Fibroblast of peridontal ligament (primary cell): Measurements from ENCODE around the gene GAS1.

Source experiments
- DNase-seq: peaks from one replicate; pipeline ENCODE4 v3.0.0-alpha.2; 2010; ENCODE audit errors: extremely low read depth

The GAS1 gene

DNA sequence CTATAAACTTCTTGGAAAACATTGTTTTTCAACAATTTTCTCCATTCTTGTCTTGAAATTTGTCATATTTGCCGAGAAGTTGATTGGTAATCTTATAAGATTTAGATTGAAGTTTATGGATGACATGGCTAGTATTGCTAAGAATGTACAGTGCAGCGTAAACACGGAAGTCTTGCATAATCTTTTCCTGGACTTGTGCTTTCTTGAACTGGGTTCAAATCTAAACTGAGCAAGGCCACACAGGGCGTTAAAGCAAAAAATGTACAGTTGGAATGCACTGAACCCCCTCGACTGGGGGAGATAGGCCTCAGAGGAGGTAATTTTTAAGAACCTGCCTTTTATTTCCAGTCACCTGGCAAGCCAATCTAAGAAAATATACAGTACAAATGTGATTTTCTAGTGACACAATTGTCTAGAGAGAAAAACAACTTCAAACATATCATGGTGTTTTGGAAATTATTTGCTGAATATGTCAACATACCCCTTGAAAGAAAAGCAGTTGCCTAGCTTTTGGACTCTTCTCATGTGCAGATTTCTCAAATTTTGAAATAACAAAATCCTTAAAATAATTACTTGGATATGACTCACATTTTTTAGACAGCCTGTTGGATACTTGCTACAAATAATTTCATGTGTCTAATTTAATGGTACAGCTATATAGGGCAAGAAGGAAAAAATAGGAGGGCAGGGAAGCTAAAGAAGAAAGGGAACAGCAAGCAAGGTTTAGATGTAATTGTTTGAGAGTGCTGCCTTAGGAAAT lies 18.5 kb upstream of the GAS1 start:
- peak; percentile 48 for DNase-seq

DNA sequence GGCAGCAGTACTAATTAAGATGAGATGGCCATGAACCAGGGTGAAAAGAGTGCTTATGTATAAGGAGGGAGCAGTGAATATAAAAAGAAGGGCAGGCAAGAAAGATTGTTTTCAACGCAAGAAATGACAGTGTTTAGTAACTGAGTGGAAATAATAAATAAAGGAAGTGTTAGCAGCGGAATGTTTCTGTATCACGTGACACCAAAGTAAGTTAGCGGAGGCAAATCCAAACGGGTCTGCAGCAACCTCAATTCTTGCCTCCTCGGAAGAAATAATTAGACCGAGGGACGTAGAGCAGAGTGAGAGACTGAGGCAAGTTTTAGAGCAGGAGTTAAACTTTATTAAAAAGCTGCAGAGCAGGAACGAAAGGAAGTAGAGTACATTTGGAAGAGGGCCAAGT lies 15.4 kb upstream of the GAS1 start:
- no peak for DNase-seq

DNA sequence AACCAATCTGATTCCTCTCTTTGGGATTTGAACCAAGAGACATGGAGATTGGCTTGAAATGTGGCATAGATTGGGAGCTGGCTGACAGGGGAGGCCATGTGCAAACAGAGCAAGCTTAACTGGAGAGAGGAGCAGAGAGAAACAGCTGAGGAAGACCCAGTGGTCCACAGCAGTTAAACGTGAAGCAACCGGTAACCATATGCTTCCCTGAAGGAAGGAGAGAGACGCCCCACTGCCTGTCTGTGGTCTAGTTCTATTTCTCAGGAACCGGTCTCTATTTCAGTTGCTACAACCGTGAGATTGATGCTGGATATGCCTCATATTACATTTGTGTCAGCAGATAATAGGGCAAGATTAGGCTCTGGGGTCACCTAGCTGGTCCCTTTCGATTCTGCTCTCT lies 13.6 kb upstream of the GAS1 start:
- no peak for DNase-seq

DNA sequence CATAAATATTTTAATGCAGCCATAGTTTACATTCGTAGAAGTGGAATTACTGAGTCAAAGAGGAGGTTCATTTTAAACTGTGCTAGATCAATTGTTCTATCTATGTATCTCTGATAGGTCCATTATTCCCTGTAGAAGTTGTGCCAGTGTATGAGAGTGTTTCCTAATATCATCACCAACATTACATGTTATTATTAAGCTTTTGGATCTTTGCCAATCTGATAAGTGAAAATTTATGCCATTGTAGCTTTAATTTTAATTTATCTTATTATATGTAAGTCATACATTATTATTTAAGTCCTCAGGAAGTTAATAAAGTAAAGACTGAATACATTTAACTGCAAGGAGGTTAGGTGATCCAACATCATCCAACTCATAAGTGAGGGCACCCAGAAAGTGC lies 10.9 kb upstream of the GAS1 start:
- DNase-seq = no peak

DNA sequence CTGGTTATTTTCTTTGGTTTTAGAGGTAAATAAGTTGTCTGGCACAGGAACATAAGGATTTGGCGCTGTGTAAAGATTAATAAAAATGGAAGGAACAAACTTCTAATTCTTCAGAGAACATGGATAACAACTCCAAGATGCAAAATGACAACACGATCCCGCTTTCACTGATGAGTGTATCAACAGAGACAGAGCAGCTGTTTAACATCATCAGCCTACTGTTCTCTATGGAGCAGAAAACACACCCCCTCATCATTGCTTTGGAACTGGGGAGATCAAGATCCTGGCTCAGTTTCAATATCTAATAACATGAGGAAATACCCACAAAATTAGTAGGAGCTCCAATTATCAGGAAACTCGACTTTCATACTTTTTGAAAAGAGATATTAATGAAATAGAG lies 8.3 kb upstream of the GAS1 start:
- no peak for DNase-seq

DNA sequence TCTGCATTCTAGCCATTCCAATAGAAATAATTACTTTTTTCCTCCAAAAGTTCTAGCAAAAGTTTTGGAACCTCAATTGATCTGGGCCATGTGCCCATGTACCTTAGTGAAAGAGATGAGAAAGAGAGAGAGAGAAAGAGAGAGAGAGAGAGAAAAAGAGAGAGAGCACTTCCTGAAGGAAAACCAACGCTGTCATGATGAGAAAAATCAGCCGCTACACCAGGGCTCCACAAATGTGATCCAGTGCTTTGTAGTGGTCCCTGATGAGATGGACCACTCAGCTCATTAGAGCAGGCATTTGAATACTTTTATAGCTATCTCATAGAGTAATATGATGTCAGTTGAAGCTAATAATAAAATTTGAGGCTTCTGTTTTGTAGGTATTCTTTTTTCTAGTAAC lies 7.7 kb upstream of the GAS1 start:
- DNase-seq = no peak

DNA sequence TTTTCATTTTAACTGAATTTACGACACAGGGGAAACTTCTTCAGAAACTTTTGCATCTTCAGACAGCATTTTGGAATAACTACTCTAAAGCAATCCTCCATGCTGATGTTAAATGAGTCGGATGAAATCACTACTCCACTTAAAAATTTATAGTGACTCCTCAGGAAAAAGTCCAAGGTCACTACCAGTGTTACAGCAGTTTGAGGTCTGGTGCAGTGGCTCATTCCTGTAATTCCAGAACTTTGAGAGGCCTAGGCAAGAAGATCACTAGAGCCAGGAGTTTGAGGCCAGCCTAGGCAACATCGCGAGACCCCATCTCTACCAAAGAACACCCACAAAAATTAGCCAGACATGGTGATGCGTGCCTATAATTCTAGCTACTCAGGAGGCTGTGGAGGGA lies 5.9 kb upstream of the GAS1 start:
- peak; percentile 16 for DNase-seq

DNA sequence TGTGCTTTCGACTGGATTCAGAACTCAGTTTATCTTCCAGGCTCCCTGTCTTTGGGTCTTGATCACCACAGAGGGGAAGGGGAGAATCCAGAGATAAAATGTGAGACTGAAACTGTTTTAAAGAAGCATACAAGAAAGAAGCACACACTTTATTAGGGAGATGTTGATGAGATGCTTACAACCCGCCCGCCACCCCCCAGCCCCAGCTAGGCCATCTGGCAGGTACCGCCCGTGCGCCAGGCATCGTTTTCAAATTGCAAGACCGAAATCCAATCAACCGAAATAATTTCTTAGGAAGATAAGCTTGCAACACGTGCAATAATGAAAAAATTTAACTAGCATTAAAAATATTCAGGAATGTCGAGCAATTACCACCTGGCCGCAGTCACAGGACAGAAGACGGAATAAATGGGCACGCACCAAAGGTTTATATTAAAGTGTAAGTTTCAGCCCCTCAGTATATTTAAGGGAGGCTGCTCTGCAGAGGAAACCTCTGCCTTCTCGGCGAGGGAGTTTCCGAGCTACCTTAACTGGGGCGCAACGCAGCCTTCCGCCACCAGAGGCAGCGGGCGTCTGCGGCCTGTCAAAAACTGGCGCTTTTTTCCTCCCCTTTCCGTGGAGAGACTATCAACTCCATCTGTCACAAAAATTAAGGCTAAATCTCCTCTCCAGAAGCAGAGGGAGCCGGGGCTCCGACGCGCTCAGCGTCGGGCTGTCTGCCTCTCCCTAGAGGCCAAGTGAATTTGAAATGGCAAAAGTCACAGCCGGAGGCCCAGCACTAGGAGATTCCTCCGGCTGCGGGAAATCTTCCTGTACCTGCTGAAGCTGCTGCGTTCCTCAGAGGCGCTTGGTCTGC lies 996 bp upstream of the GAS1 start:
- DNase-seq = peak; percentile 87

DNA sequence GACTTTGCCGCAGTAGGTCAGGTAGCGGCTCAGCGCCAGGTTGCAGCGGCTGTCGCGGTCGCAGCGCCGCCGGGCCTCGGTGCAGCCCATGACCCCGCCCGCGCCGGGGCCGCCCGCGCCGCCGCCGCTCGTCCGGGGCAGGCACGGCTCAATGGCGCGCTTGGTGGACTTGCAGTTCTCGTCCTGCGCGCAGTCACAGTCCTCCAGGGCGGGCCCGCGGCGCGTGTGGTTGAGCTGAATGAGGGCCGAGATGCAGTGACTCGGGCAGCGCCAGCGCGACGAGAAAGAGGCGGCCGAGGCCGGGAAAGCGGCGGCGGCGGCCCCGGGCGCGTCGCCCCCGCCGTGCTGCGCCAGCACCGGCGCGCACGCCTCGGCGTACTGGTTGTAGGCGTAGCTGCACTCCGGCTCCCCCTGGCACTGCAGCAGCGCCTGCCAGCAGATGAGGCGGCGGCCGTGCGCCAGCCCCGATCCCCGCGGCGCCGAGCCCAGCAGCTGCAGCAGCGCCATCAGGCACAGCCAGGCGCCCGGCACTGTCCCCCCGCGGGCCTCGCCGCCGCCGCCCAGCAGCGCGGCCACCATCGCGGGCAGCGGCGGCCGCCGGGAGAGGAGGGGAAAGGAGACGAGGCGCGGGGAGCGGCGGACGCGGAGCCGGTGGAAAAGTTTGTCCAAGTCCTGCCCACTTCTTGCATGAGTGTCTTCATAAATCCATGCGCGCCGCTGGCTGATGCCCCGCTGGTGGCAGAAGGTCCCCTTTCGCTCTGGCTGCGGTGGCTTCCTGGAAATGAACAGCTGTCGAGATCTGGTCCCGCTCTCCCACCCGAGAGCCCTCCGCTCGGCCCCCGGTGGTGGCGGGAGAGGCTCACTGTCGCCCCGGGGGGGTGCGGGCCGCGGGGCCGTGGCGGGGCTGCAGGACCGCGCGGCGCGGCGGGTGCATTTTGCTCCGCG lies 833 bp downstream of the GAS1 start:
- peak; percentile 70 for DNase-seq

DNA sequence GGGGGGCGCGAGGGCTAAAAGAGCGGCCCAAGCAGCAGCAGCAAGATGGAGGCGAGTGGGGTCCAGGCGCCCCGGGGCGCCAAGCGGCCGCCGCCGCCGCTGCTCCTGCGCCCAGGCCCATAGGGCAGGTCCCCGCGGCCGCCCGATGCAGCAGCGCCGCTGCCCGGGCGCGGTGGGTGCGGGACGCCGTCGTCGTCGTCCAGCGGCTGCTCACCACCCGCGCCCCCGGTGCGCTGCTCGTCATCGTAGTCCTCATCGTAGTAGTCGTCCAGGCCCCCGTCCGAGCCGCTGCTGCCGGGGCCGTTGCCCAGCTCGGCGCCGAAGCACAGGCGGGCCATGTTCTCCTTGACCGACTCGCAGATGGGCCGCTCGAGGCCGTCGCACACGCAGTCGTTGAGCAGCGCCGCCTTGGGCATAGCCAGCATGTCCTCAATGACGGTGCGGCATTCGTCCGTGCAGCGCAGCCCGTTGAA lies 1.5 kb downstream of the GAS1 start:
- DNase-seq = peak; percentile 35

DNA sequence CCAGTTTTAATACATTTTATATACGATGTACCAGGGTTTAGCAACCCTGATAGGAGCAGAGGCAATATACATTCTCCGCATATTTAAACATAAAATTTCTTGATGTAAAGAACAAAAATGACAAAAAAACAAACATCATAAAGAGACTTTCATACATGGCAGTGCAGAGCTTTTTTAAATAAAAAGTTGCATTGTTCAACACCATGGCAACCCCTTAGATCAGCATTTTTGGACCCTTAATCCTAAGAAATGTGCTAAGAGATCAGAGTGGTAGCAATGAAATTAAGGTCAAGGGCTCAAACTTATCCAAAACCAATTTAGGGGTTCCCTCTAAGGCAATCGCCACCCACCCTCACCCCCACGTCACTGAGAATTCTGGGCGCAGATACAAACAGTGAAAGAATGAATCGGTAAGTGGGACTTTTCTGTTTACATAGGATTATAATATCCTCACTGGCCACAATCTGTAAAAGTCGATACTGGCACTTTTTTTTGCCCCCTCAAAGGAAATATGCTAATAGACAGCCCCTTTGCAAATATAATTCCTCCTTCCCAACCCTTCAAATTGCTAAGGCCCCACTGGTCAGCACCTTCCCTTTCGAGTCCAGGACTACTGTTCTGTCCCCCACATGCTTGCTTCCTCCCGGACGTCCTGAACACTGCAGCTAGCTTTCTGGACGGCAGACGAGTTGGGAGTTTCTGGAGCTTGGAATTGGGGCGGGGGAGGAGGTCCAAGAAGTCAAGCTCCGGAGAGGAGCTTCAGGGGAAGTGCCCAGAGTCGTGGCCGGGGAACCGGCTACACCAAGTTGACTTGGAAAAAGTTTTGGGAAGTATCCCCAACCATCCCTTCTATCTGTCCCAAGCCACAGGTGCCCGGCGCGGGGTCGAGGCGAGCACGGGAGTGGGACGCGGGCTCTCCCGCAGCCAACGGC lies 2.2 kb downstream of the GAS1 start:
- peak; percentile 43 for DNase-seq

DNA sequence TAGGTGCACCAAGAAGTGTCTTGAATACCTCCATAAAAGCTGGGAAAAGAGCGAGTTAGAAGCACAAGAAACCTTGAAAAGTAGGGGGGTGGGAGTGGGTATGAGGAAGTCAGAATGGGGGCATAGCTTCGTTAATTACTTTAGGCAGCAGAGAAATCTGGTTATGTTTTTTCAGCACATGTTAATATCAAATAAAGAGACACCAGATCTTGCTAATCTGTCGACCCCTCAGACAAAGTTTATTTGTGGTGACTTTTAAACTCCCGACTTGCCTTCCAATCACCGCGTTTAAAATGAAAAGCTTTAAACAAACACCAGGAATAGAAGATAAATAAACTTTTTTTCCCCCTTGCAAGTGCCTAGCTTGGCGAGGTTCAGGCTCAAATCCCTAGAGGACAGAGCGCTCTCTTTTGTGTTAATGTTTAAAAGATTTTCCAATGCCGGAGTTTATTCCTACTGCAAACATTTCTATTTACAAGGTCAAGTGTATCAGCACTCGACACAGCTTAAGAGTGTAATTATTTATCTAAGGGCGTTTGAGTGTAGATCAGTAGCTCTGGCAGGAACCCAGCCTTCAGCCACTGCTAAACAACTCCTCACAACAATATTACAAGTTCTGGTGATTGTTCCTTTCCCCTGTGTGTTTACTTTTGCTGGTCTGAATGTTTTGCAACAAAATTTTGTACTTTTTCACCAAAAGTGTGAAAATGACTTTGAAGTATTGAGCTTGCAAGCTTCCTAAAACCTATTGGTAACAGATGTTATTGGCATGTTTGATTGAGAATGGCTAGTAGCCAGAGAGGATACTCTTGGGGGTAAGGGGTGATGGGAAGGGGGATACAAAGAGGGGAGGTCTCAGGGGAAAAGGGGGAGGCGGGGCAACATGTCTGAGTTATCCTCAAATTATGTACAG lies 3.8 kb downstream of the GAS1 start:
- DNase-seq = peak; percentile 70

DNA sequence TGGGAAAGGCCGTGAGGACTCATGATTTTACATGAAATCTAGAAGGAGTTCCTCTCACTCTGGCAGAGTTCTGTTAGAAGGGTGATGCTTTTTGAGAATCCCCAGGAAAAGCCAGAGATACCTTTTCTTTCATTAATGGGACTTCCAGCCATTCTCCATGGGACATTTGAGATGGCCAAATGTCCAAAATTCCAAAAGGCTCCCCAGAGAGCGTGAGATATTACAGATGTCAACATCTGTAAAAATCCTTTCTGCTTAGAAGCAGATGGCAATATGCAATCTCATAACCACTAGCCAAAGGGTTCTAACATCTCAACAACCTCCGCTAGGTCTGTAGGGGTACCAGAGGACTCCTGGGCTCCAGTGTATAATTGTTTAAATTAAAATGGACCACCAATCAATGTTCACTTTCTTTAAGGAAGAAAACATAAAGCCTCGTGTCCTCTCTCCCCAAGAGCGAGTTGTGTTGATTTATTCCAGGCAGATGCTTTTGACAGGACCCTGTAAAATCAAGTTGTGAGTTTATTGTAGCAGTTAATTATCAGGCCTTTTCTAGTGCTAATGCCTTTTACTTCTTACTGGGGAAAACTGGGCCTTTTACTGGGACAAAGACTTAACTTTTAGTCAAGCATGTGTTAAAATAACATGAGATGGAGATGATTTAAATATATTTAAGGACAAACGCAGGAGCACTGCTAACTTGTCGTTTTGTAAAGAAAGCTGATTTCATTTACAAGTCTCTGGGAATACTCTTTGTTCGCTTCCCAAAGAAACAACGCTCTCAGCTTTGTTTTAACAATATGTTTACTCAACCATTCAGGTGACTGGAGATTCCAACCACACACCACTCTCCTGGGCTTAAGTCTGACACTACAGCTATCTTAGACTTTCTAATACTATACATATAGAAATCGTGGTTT lies 4.8 kb downstream of the GAS1 start:
- DNase-seq = no peak

DNA sequence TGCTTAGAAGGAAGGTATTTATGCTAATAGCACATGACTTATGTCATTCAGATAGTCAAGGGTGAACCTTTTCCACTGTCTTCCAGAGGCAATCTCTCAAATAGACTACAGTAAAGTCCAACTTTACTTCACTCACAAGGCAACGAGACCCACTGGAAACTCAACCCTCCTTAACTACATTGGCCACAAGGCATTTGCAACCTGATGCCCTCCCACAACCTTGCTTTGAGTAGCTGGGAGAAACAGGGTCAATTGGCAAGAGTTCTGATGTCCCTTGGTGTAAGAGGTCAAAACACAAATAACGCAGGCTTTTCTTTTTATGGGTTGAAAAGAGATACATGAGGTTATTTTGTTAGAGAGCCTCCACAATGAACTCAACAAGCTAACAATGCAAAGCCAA lies 6.1 kb downstream of the GAS1 start:
- no peak for DNase-seq

DNA sequence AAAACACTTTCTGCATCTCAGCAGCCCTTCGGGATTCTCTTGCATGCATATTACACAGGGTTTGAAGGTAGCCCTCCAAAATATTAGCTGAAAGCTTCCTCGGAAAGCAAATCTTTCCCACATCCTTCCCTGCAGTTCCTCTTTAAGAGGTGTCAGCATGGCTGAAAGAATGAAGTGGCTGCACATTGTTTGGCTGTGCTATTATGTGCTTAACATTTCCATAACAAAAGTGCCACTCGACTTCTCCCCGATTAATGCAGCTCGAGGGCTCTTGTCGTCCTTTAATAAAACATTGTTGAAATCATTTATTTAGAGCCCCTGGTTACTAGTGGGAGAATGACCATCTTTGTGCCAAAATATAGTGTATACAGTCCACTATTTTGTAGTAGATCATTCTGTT lies 6.5 kb downstream of the GAS1 start:
- no peak for DNase-seq

DNA sequence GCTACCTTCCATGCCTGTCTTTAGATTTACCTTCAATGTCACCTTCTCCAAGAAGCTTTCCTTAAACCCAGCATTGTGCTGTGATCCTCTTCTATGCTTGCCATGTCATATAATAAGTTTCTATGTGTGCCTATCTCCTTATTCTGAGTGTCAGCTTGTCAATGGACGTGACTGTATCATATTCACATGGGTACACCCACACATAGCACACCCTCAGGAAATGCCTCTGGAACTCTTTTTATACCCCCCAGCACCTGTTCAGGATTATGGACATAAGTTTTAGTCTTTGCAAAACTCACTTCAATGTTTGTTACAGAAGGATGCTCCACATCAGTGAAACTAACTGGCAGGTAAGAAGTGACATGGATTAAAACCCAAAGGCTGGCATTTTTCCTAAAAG lies 7.4 kb downstream of the GAS1 start:
- no peak for DNase-seq

DNA sequence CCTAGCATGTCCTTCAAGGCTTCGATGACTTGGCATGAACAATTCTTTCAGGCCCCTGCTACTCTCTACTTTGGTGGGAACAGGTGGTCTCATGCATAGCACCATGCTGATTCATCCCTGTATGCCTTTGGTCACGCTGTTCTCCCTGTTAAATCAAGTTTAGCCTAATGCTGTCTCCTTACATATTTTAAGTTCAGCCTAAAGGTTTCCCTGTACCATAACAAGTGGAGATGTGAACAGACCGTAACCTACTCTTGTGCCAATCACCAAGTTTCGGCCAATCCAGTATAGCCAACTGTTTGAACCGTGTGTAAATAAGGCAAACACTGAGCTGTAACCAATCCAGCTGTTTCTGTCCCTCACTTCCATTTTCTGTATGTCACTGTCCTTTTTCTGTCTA lies 8.0 kb downstream of the GAS1 start:
- DNase-seq = no peak

DNA sequence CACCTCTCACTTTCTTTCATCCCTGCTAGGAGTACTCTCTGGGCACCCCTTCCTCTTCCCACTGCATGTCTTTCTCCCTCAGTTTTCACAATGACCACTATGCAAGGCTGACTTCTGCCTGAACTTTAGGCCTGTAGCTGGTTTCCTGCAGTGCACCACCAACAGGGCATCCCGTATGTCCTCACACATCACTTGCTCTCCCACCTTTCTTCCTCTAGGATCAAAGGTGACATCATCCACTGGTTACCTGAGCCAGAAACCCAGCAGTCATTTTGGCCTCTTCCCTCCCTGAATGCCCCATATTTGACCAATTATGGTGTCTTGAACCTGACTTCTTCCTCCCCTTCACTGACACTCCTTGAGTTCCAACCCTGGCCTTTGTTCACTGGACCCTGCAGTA lies 8.5 kb downstream of the GAS1 start:
- no peak for DNase-seq

DNA sequence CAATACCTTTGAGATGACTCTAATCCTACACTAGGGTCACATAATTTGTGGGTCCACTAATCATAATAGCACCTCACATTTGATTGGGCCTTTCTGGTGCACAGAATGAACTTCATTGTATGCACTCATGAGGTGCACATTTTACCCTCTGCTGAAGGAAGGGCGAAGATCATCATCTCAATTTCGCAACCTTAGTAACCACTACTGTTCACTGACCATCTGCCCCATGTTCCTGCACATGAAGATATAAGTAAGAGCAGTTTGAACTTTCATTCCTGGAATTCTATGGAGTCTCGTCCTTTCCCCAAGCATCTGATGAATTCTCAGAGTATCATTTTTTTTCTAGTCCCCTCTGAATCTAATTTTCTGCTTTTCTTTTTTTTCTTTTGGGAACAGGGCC lies 21.2 kb downstream of the GAS1 start:
- peak; percentile 54 for DNase-seq
